Activated gamma-delta T cell (primary cell): ENCODE measurements around the gene C1orf185.
"Not testable (repeated sequence)": the region's sequence is repeated elsewhere in the genome, so short reads cannot be mapped to it uniquely, and the experiment has no call there.

Experiments used
- DNase-seq: peaks from one replicate; lab custom pipeline; 2025; lab: John Stamatoyannopoulos, UW
- total RNA-seq, 2 donors: gene quantifications; one replicate each; lab custom pipeline; 2026; lab: John Stamatoyannopoulos, UW

C1orf185 gene
- 0 reads per million in 2 donors for total RNA-seq

DNA sequence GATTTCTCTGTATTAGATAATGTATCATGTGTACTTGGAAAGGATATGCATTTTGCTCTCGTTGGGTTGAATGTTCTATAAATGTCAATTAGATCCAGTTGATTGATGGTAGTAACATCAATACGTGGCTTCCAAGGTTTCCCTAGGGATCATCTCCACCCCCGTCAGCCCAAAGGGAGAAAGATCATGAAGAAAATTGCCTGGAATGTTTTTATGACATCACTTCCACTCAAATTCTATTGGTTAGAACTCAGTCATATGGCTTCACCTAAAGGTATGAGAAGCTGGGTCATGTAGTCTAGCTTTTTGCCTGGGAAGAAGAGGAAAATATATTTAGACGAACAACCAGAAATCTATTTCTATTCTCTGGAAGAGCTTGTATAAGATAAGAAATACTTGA, at the start of gene C1orf185:
TSS of gene C1orf185 (plus strand) at position 253 of the 400 bp plus-strand sequence. CDS start at position 259, 6 bp downstream.
- no peak for DNase-seq

DNA sequence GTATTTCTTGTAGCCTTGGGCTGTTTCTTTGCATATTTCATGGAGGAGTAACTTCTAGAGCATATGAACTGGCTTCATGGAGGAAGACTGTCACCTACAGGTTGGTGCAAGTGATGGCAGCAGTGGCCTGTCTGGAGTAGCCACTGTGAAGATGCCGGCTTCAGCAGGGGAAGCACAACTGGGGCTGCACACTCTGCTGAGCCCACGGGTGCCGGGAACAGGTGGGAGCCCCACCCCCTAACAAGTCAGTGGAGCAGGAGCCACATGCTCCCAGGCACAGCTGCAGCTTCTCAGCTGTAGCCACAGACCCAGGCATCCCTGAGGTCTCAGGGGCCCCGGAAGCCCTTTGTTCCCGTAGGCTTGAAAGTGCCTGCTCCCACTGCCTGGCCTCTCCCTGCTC, 43.2 kb upstream of the C1orf185 start:
- no peak for DNase-seq

- no peak for DNase-seq
These were observed 40.7 kb upstream of the C1orf185 start for GRCh38 chr1:51061231-51061918.

- no peak for DNase-seq
These were observed 38.9 kb upstream of the C1orf185 start for GRCh38 chr1:51063121-51063520.

DNA sequence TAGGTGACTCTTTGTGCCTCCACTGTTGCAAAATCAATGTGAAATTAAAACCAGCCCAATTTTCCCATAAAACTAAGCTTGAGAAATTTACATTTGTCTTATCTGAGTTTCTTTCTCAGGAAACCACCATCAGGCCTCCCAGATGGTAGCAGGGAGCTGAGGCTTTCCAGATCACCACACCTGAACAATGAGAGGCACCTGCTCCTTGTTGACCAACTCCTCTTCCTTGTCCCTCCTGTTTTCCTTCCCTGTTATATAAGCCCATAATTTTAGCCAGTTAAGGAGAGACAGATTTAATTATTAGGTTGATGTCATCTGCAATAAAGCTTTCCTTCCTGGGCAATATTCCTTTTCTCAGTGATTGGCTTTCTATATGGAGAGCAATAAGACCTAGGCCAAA, 32.0 kb upstream of the C1orf185 start:
- no peak for DNase-seq

DNA sequence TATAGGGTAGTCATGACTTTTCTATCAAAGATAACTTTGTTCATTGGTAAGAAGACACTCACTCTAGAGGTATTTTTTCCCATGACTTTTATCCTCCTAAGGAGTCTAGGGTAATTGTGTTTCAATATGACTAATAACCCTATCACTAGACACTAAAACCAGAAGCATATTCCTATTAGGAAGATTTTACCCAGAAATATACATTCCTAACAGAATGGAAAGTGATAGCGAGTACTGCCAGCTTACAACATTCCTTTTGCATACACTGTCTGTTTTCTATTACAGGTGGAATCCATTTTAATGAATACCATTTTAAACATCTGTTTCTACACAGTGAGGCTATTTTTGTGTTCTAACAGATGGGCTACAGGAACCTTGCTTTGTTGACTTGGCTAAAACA, 31.4 kb upstream of the C1orf185 start:
- no peak for DNase-seq

GRCh38 chr1:51071291-51072042, 30.6 kb upstream of the C1orf185 start:
- no peak for DNase-seq

DNA sequence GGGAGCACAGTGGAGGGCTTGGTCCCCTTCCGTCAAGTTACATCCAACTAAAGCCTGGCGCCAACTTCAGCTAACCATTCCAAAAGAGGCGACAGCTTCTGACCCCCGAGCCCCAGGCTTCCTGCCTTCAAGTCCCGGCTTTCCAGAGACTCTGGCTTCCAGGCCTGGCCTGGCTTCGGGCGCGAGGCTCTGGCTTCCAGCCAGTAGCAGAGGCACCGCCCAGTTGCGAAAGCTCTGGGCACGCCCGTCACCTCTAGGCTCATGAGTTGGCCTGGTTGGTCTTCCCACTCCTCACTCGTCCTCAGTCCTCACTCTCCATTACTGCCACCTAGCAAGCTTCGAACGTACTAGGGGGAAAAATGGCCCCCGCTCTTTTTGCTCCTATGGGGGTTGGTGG, 30.0 kb upstream of the C1orf185 start:
- no peak for DNase-seq

- DNase-seq, result no peak
These were observed 29.4 kb upstream of the C1orf185 start for GRCh38 chr1:51072651-51073050.

DNA sequence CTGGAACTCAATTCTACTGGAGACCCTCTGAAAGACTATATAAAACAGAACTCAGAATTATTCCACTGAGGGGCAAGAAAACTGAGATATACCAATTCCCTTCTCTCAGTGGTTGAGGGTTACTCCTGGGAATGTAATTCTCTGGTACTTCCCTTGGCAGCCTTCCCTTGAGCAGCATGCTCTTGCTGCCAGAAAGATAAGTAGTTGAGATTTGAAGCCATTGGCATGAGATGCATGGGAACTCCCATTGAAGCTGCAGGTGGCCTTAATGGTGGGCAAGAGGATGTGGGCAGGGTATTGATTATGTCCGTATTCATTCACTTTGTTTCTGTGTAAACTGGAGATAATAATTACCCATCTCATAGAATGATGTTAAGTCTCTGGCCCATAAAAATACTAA, 28.6 kb upstream of the C1orf185 start:
- DNase-seq, result no peak

GRCh38 chr1:51086496-51087271, 15.3 kb upstream of the C1orf185 start:
- no peak for DNase-seq

DNA sequence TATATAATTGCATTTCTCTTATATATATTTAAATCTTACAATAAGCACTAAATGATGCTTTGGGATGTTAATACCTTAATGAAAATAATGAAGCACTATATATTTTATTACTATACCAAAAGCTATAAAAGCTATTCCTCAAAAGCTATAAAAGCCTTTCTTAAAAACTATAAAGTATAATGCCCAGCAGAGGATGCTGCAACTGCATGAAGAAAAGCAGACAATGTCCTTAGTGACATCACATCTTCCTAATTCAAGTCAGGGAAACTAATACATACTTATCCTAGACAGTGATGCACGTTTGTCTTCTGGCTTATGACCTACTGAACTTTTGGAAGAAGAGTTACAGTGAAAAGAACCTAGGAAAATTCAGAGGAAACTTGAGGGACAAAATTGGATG, 13.6 kb upstream of the C1orf185 start:
- no peak for DNase-seq

- DNase-seq, result no peak
These were observed 8.4 kb upstream of the C1orf185 start for GRCh38 chr1:51093581-51093980.

DNA sequence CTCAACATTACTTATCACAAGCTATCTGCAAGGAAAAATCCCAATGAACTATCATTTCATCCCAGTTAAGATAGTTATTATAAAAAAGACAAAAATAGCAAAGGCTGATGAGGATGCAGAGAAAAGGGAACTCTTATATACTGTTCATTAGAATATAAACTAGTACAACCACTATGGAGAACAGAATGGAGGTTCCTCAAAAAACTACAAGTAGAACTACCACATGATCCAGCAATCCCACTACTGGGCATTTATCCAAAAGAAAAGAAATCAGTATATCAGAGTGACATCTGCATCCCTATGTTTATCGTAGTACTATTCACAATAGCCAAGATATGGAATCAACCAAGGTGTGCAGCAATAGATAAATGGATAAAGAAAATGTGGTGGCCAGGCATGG, 4.9 kb upstream of the C1orf185 start:
- DNase-seq, result no peak

GRCh38 chr1:51100264-51100880, 1.7 kb upstream of the C1orf185 start:
- DNase-seq, result no peak

- DNase-seq, result no peak
These were observed 12.1 kb downstream of the C1orf185 start for GRCh38 chr1:51114137-51114536.

GRCh38 chr1:51115714-51116404, 13.8 kb downstream of the C1orf185 start:
- DNase-seq, result no peak

DNA sequence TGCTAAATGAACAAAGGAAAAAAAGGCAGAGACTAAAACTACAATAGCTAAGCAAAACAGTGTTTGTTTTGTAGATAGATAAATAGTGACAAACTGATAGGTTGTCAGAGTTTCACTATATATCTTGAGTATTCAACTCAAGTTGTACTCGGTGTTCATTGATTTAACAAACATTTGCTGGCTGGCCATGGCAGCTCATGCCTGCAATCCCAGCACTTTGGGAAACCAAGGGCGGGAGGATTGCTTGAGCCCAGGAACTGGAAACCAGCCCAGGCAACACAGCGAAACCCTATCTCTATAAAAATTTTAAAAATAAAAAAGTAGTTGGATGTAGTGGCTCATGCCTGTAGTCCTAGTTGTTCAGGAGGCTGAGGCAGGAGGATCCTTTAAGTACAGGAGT, 17.3 kb downstream of the C1orf185 start:
- no peak for DNase-seq

DNA sequence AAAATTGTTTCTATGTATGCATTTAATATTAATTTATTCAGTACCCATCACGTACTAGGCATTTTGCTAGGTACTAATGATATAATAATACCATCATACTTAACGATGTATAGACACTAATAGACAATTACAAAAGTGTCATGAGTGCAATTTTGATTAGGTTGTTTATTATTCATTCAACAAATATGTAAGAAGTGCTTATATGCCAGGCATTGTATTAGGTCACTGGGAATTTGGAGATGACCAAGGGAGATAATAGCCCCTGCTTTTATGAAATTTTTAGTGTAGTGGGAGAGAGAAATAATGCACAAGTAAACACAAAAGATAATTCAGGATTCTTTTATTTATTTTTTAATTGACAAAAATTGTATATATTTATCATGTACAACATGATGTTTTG, 18.6 kb downstream of the C1orf185 start:
- DNase-seq, result no peak

GRCh38 chr1:51127152-51127551, 25.1 kb downstream of the C1orf185 start:
- DNase-seq, result not testable (repeated sequence)

DNA sequence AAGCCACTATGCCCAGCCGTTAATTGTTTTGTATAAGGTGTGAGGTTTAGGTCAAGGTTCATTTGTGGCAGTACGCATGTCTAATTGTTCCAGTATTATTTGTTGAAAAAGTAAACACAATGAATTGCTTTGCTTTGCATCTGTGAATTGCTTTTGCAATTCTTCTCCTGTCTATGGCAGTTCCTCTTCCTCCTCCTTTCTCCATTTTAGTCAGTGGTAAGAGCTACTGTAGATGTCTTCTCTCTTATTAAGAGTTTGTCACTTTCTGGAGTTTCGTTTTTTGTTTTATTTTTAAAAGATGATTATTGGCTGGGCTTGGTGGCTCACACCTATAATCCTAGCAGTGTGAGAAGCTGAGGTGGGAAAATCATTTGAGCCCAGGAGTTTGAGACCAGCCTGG, 29.2 kb downstream of the C1orf185 start:
- no peak for DNase-seq

GRCh38 chr1:51133045-51133444, 31.0 kb downstream of the C1orf185 start:
- DNase-seq, result no peak
